Stomach (tissue), 4 donors: Measurements from ENCODE around the gene CNTN1.

Experiments
- CTCF ChIP-seq, 7 experiments: fragments of 450-650 bp in 4 of 7; fragments of 200-600 bp in 3 of 7; sonication (generic) in 3 of 7; IDR thresholded peaks; one replicate each; pipeline ENCODE4 v1.5.1; 2016 to 2019; ENCODE audit warnings: antibody characterized with exemption in 7 of 7, control low read depth in 2 of 7, mild to moderate bottlenecking in 1 of 7
- EP300 ChIP-seq: sonication (generic); formaldehyde crosslinking; IDR thresholded peaks from one replicate; pipeline ENCODE4 v1.6.1; 2017; ENCODE audit warnings: antibody characterized with exemption
- POLR2A ChIP-seq, 4 donors: fragments of 450-650 bp; IDR thresholded peaks; one replicate each; pipeline ENCODE4 v1.6.1; 2016; ENCODE audit warnings: antibody characterized with exemption in 4 of 4, control low read depth in 2 of 4, mild to moderate bottlenecking in 1 of 4, moderate library complexity in 1 of 4
- POLR2AphosphoS5 ChIP-seq, 3 donors: sonication (generic); formaldehyde crosslinking; IDR thresholded peaks; one replicate each; pipeline ENCODE4 v1.6.1; 2016; ENCODE audit warnings: antibody characterized with exemption in 3 of 3

DNA sequence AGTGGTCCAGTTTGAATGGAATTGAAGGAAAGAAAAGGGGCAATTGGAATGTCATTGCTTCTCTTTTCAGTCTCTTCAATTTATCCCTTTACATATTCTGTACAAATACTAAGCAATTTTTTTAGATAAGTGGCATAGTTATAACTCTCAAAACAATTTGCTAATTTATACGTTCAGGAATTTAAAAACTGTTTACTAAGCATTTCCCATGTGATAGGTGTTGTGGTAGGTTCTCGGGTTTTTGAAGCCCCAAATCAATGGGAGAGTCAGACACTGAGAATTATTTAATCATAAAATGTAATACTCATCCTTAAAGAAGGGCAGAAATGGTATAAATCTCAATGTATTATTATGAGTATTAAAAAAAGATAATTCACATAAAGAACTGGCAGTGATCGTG is 197.1 kb downstream of the CNTN1 start:
- TF ChIP-seq CTCF (IDR thresholded peaks at IDR 0.05) (no peak), POLR2AphosphoS5 (IDR thresholded peaks at IDR 0.05) (no peak), EP300 (no peak), POLR2A (IDR thresholded peaks at IDR 0.05) (no peak)
